Esophagus squamous epithelium (tissue), 5 donors: Measurements from ENCODE around the gene MDGA2. TPM values are rescaled to one million over a fixed set of nuclear protein-coding genes. Genes with fewer than 3 reads are reported as not detected.

Source experiments
- DNase-seq: peaks from one replicate; lab custom pipeline; 2025; lab: John Stamatoyannopoulos, UW
- H3K27ac ChIP-seq, 4 donors: fragments of 200-600 bp; sonication (generic); one replicate each; pipeline ENCODE4 v1.5.1; 2016 to 2019; ENCODE audit warnings: mild to moderate bottlenecking in 1 of 4
- H3K27me3 ChIP-seq, 4 donors: fragments of 200-600 bp; sonication (generic); 1 replicate in 3 of 4; 2 replicates in 1 of 4; pipeline versions ENCODE4 v1.5.1 to v1.6.0; 2017 to 2021; ENCODE audit warnings: antibody characterized with exemption in 1 of 4
- H3K36me3 ChIP-seq, 3 donors: fragments of 200-600 bp; sonication (generic); one replicate each; pipeline ENCODE4 v1.5.1; 2016 to 2019
- H3K4me1 ChIP-seq, 3 donors: fragments of 200-600 bp; sonication (generic); one replicate each; pipeline ENCODE4 v1.5.1; 2017 to 2019
- H3K4me3 ChIP-seq, 4 donors: fragments of 200-600 bp; sonication (generic); 1 replicate in 3 of 4; 2 replicates in 1 of 4; pipeline ENCODE4 v1.5.1; 2016 to 2019; ENCODE audit warnings: mild to moderate bottlenecking in 2 of 4, moderate library complexity in 1 of 4
- H3K9me3 ChIP-seq, 3 donors: fragments of 200-600 bp; sonication (generic); one replicate each; pipeline ENCODE4 v1.5.1; 2016 to 2019
- CTCF ChIP-seq, 6 experiments: fragments of 450-650 bp in 4 of 6; fragments of 200-600 bp in 2 of 6; sonication (generic) in 2 of 6; IDR thresholded peaks; one replicate each; pipeline ENCODE4 v1.5.1; 2016 to 2019; ENCODE audit warnings: antibody characterized with exemption in 6 of 6, mild to moderate bottlenecking in 4 of 6, moderate library complexity in 4 of 6
- POLR2A ChIP-seq, 4 donors: fragments of 450-650 bp; IDR thresholded peaks; one replicate each; pipeline ENCODE4 v1.6.1; 2017; ENCODE audit warnings: antibody characterized with exemption in 4 of 4, mild to moderate bottlenecking in 4 of 4, moderate library complexity in 3 of 4
- WGBS, 2 donors: methylation state at CpG; one replicate each; pipeline ENCODE4 v1.1.5; 2018; 5-methylcytosine and 5-hydroxymethylcytosine counted together
- intact Hi-C: fragments of 100-400 bp; cut with DNase I; formaldehyde crosslinking; loops from one replicate; pipeline ENCODE4 v1.15.0; 2022
- total RNA-seq, 4 donors: library from RNA; depleted of rRNA; stranded (reverse); fragments of >200 nt; gene quantifications; one replicate each; pipeline ENCODE4 v1.1.0, GENCODE V29; 2016
- donor health status: DM: yes; HTN: yes; CAD: no.

The MDGA2 gene
- total RNA-seq, 4 donors from 2014 or later: not detected

- intact Hi-C loops: no loop called here
- Histone ChIP-seq H3K4me1 (no peaks in the 10 kb centered on the region), H3K36me3 (no peaks in the 10 kb centered on the region), H3K27ac (no peak overlapping the region), H3K27me3 (no peaks in the 10 kb centered on the region), H3K9me3 (no peaks in the 10 kb centered on the region), H3K4me3 (no peak overlapping the region)
- WGBS, 2 donors: 28 to 38% methylated on average over 1 of the region's 1 CpG
- no peak for DNase-seq
- no peak for TF ChIP-seq CTCF (IDR thresholded peaks at IDR 0.05)
- no peak for TF ChIP-seq POLR2A (IDR thresholded peaks at IDR 0.05)
Observed at GRCh38 chr14:47240748-47241437, 434.5 kb downstream of the MDGA2 start.

GRCh38 chr14:47235619-47236018, 439.8 kb downstream of the MDGA2 start:
- WGBS, 2 donors: 64 to 70% methylated on average over 3 of the region's 3 CpGs
- DNase-seq: no peak
- H3K27ac ChIP-seq: no peak overlapping the region
- intact Hi-C loops: no loop called here
- H3K4me3 ChIP-seq: no peak overlapping the region
- no peaks in the 10 kb centered on the region for H3K9me3 ChIP-seq
- TF ChIP-seq POLR2A (IDR thresholded peaks at IDR 0.05) (no peak), CTCF (IDR thresholded peaks at IDR 0.05) (no peak)
- H3K36me3 ChIP-seq: no peaks in the 10 kb centered on the region
- no peaks in the 10 kb centered on the region for H3K4me1 ChIP-seq
- no peaks in the 10 kb centered on the region for H3K27me3 ChIP-seq

- Histone ChIP-seq H3K4me3 (no peak overlapping the region), H3K4me1 (no peaks in the 10 kb centered on the region), H3K27ac (no peak overlapping the region), H3K9me3 (no peaks in the 10 kb centered on the region), H3K27me3 (no peaks in the 10 kb centered on the region), H3K36me3 (no peaks in the 10 kb centered on the region)
- 36 to 37% methylated on average over 5 of the region's 5 CpGs for WGBS, 2 donors
- TF ChIP-seq POLR2A (IDR thresholded peaks at IDR 0.05) (no peak), CTCF (IDR thresholded peaks at IDR 0.05) (no peak)
- DNase-seq: no peak
- intact Hi-C loops: no loop called here
Observed at GRCh38 chr14:47226877-47227520, 448.4 kb downstream of the MDGA2 start.

GRCh38 chr14:47223656-47224055, 451.7 kb downstream of the MDGA2 start:
- H3K4me3 ChIP-seq: no peak overlapping the region
- WGBS, 2 donors: 79 to 81% methylated on average over 4 of the region's 4 CpGs
- H3K9me3 ChIP-seq: no peaks in the 10 kb centered on the region
- no peak overlapping the region for H3K27ac ChIP-seq
- intact Hi-C loops: no loop called here
- no peaks in the 10 kb centered on the region for H3K4me1 ChIP-seq
- no peaks in the 10 kb centered on the region for H3K27me3 ChIP-seq
- DNase-seq: no peak
- TF ChIP-seq CTCF (IDR thresholded peaks at IDR 0.05) (no peak), POLR2A (IDR thresholded peaks at IDR 0.05) (no peak)
- no peaks in the 10 kb centered on the region for H3K36me3 ChIP-seq

GRCh38 chr14:47220096-47220495, 455.3 kb downstream of the MDGA2 start:
- no peak for TF ChIP-seq CTCF (IDR thresholded peaks at IDR 0.05)
- no peak for TF ChIP-seq POLR2A (IDR thresholded peaks at IDR 0.05)
- no peak overlapping the region for H3K4me3 ChIP-seq
- H3K4me1 ChIP-seq: no peaks in the 10 kb centered on the region
- no peak for DNase-seq
- intact Hi-C loops: no loop called here
- WGBS, 2 donors: 63 to 72% methylated on average over 2 of the region's 2 CpGs
- no peaks in the 10 kb centered on the region for H3K36me3 ChIP-seq
- H3K27me3 ChIP-seq: no peaks in the 10 kb centered on the region
- no peaks in the 10 kb centered on the region for H3K9me3 ChIP-seq
- no peak overlapping the region for H3K27ac ChIP-seq
